Loucy (cell line): ENCODE results near the gene EIF2A.

Source experiments
- CTCF ChIP-seq: fragments of 200-600 bp; sonication (generic); conservative IDR thresholded peaks from 2 replicates; pipeline ENCODE4 v1.5.1; 2014; ENCODE audit warnings: mild to moderate bottlenecking, antibody characterized with exemption, low read length
- EZH2phosphoT487 ChIP-seq: fragments of 200-600 bp; IDR thresholded peaks from 2 replicates; pipeline ENCODE4 v1.6.1; 2018; ENCODE audit warnings: antibody characterized with exemption, mild to moderate bottlenecking, moderate library complexity, borderline replicate concordance

GRCh38 chr3:150623945-150624344 is 77.4 kb downstream of the EIF2A start:
- TF ChIP-seq CTCF = no peak
- no peak for TF ChIP-seq EZH2phosphoT487
